Measurements from ENCODE around the gene BICC1. TPM values are rescaled to one million over a fixed set of nuclear protein-coding genes. Genes with fewer than 3 reads are reported as not detected.

BICC1 gene
- total and polyA plus RNA-seq, 2 donors (not counting 1 experiment from before 2014, with no cell fraction given): 22.6 to 64.7 TPM

DNA sequence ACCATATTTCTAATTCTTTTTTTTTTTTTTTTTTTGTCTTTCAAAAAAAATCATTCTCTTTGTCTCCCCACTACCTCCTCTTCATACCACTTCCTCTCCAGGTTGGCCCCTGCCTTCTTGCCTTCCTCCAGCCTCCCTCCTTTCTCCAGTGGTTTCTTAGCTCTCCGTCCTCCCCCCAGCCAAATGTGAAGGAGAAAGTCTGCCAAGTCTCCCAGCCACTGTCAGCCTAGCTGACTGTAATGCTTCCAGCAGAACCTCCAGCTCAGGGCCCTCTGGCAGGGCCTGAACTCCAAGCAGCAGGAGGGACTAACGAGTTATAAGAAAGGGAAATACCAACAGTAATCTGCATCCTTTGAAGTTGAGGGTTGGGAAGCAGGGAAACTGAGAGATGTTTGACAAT, 35.5 kb upstream of the BICC1 start:
- no peaks in the 10 kb centered on the region for H4K20me1 ChIP-seq (ENCODE audit: control insufficient read depth, extremely low read depth, insufficient read depth, low read length)
- no peaks in the 10 kb centered on the region for H3K9me3 ChIP-seq (ENCODE audit: control insufficient read depth, insufficient read depth, low read depth, low read length)
- no peaks in the 10 kb centered on the region for H3K36me3 ChIP-seq (ENCODE audit: control insufficient read depth, insufficient read depth, low read length)
- H3K4me1 ChIP-seq (ENCODE audit: control insufficient read depth, extremely low read depth, insufficient read depth, low read length): peaks cover 9% of the 10 kb centered on the region
- no peak overlapping the region for H3K4me3 ChIP-seq (replicated peaks in 1 of 4; ENCODE audit: control extremely low read depth in 1 of 4, insufficient read depth in 1 of 4, low read depth in 3 of 4, low read length in 4 of 4)
- H2AFZ ChIP-seq (ENCODE audit: low read length): no peak overlapping the region
- H3K79me2 ChIP-seq (ENCODE audit: control insufficient read depth, insufficient read depth, low read length): no peaks in the 10 kb centered on the region
- H3K4me2 ChIP-seq (ENCODE audit: extremely low read depth, insufficient read depth, low read length): no peak overlapping the region
- no peak overlapping the region for H3K9ac ChIP-seq (ENCODE audit: insufficient read depth, low read length)
- no peak overlapping the region for H3K27ac ChIP-seq (ENCODE audit: insufficient read depth, low read length)
- peak; percentile 37 to 92 for DNase-seq (ENCODE audit: low read depth in 2 of 2)
- no peak for TF ChIP-seq EZH2 (IDR thresholded peaks at IDR 0.05; ENCODE audit: low read length, missing control alignments)
- H3K27me3 ChIP-seq (ENCODE audit: control insufficient read depth, insufficient read depth, low read length): no peaks in the 10 kb centered on the region

DNA sequence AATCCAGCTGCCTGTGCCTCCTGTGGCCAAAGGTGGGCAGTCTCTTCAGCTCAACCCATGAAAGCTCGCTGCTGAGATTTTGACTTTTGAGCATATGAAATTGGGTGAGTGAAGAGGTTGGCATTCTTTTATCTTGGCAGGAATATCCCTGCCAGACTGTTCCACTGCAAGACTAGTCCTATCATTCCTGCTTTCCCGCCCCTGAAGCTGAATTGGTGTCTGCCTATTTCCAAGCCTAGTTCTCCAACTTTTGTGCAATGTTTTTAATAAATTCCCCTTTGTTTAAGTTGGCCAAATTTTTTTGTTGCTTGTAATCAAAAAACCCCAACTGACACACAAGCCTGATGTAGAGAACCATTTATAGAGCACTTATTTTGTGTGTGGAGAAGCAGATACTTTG, 34.8 kb upstream of the BICC1 start:
- peaks cover 9% of the 10 kb centered on the region for H3K4me1 ChIP-seq (ENCODE audit: control insufficient read depth, extremely low read depth, insufficient read depth, low read length)
- no peak for DNase-seq (ENCODE audit: low read depth in 2 of 2)
- TF ChIP-seq CTCF (conservative IDR thresholded peaks at IDR 0.05 in 1 of 2, IDR thresholded peaks at IDR 0.05 in 1 of 2; ENCODE audit: low read depth in 1 of 2, low read length in 2 of 2): no peak

DNA sequence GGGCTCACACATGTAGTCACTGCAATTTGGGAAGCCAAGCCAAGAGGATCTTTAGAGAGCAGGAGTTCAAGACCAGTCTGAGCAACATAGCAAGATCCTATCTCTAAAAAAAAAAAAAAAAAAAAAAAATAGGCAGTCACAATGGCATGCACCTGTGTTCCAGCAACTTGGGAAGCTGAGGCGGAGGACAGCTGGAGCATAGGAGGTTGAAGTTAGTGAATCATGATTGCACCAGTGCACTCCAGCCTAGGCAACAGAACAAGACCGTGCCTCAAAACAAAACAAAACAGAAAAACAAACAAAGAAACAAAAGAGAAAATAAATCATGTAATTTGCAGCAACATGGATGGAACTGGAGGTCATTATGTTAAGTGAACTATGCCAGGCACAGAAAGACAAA, 33.6 kb upstream of the BICC1 start:
- Histone ChIP-seq H3K4me3 (replicated peaks in 1 of 4; ENCODE audit: control extremely low read depth in 1 of 4, insufficient read depth in 1 of 4, low read depth in 3 of 4, low read length in 4 of 4) (no peak overlapping the region), H3K36me3 (ENCODE audit: control insufficient read depth, insufficient read depth, low read length) (no peaks in the 10 kb centered on the region), H2AFZ (ENCODE audit: low read length) (no peak overlapping the region), H4K20me1 (ENCODE audit: control insufficient read depth, extremely low read depth, insufficient read depth, low read length) (no peaks in the 10 kb centered on the region), H3K27ac (ENCODE audit: insufficient read depth, low read length) (no peak overlapping the region), H3K9me3 (ENCODE audit: control insufficient read depth, insufficient read depth, low read depth, low read length) (no peaks in the 10 kb centered on the region), H3K79me2 (ENCODE audit: control insufficient read depth, insufficient read depth, low read length) (no peaks in the 10 kb centered on the region), H3K9ac (ENCODE audit: insufficient read depth, low read length) (no peak overlapping the region), H3K4me2 (ENCODE audit: extremely low read depth, insufficient read depth, low read length) (no peak overlapping the region), H3K27me3 (ENCODE audit: control insufficient read depth, insufficient read depth, low read length) (no peaks in the 10 kb centered on the region), H3K4me1 (ENCODE audit: control insufficient read depth, extremely low read depth, insufficient read depth, low read length) (peaks cover 9% of the 10 kb centered on the region)
- TF ChIP-seq CTCF (conservative IDR thresholded peaks at IDR 0.05 in 1 of 2, IDR thresholded peaks at IDR 0.05 in 1 of 2; ENCODE audit: low read depth in 1 of 2, low read length in 2 of 2): no peak
- no peak for TF ChIP-seq EZH2 (IDR thresholded peaks at IDR 0.05; ENCODE audit: low read length, missing control alignments)
- no peak for DNase-seq (ENCODE audit: low read depth in 2 of 2)

More for the DNA sequence above, 34.8 kb upstream of the BICC1 start:
- Histone ChIP-seq H4K20me1 (ENCODE audit: control insufficient read depth, extremely low read depth, insufficient read depth, low read length) (no peaks in the 10 kb centered on the region), H3K4me3 (replicated peaks in 1 of 4; ENCODE audit: control extremely low read depth in 1 of 4, insufficient read depth in 1 of 4, low read depth in 3 of 4, low read length in 4 of 4) (no peak overlapping the region), H3K9ac (ENCODE audit: insufficient read depth, low read length) (no peak overlapping the region), H2AFZ (ENCODE audit: low read length) (no peak overlapping the region), H3K4me2 (ENCODE audit: extremely low read depth, insufficient read depth, low read length) (no peak overlapping the region), H3K79me2 (ENCODE audit: control insufficient read depth, insufficient read depth, low read length) (no peaks in the 10 kb centered on the region), H3K27me3 (ENCODE audit: control insufficient read depth, insufficient read depth, low read length) (no peaks in the 10 kb centered on the region), H3K36me3 (ENCODE audit: control insufficient read depth, insufficient read depth, low read length) (no peaks in the 10 kb centered on the region), H3K9me3 (ENCODE audit: control insufficient read depth, insufficient read depth, low read depth, low read length) (no peaks in the 10 kb centered on the region), H3K27ac (ENCODE audit: insufficient read depth, low read length) (no peak overlapping the region)
